Dermis microvascular lymphatic vessel endothelial cell (primary cell): ENCODE results near the gene RAB3D. TPM values are rescaled to one million over a fixed set of nuclear protein-coding genes. Genes with fewer than 3 reads are reported as not detected.

Experiments used
- total RNA-seq: library from RNA; depleted of rRNA; stranded (reverse); fragments of >200 nt; gene quantifications from 2 replicates; pipeline ENCODE4 v1.2.1, GENCODE V29; 2014

Gene RAB3D
- total RNA-seq, 1 donor from 2014 or later = 34.7 TPM

Other genes starting within 250 kb of the RAB3D start
- gene SPC24, start 183.9 kb downstream of the RAB3D start, total RNA-seq = 31.1 and 80.0 TPM in 2 replicates
- gene KANK2, start 142.1 kb downstream of the RAB3D start, total RNA-seq = 45.6 and 127 TPM in 2 replicates
- gene ANGPTL8, start 100.0 kb downstream of the RAB3D start, total RNA-seq = not detected in 2 replicates
- gene DOCK6, start 77.1 kb downstream of the RAB3D start, total RNA-seq = 56.1 and 92.4 TPM in 2 replicates
- not detected in 2 replicates for gene TSPAN16, start 43.5 kb downstream of the RAB3D start, total RNA-seq
- 77.7 and 127 TPM in 2 replicates for gene TMEM205, start 6.6 kb upstream of the RAB3D start, total RNA-seq
- 3.9 and 7.0 TPM in 2 replicates for gene CCDC159, start 6.9 kb upstream of the RAB3D start, total RNA-seq
- 4.2 and 10.1 TPM in 2 replicates for gene PLPPR2, start 15.8 kb upstream of the RAB3D start, total RNA-seq
- gene SWSAP1, start 35.0 kb upstream of the RAB3D start, total RNA-seq = 1.0 and 1.1 TPM in 2 replicates
- gene EPOR, start 44.7 kb upstream of the RAB3D start, total RNA-seq = 4.2 and 6.8 TPM in 2 replicates
- 0.63 and 0.64 TPM in 2 replicates for gene RGL3, start 79.7 kb upstream of the RAB3D start, total RNA-seq
- gene ODAD3, start 95.5 kb upstream of the RAB3D start, total RNA-seq = under 0.01 and 0.13 TPM in 2 replicates
- 101 and 136 TPM in 2 replicates for gene PRKCSH, start 96.0 kb upstream of the RAB3D start, total RNA-seq
- not detected in 2 replicates for gene ELAVL3, start 141.4 kb upstream of the RAB3D start, total RNA-seq
- gene ZNF653, start 166.2 kb upstream of the RAB3D start, total RNA-seq = 5.3 and 5.4 TPM in 2 replicates
- gene ECSIT, start 189.5 kb upstream of the RAB3D start, total RNA-seq = 22.4 and 22.6 TPM in 2 replicates
- not detected in 2 replicates for gene CNN1, start 199.2 kb upstream of the RAB3D start, total RNA-seq
- gene ELOF1, start 219.6 kb upstream of the RAB3D start, total RNA-seq = 23.8 and 24.1 TPM in 2 replicates
- gene ACP5, start 238.0 kb upstream of the RAB3D start, total RNA-seq = 0.26 and 0.38 TPM in 2 replicates